ENCODE results near the gene SKIC3.

DNA sequence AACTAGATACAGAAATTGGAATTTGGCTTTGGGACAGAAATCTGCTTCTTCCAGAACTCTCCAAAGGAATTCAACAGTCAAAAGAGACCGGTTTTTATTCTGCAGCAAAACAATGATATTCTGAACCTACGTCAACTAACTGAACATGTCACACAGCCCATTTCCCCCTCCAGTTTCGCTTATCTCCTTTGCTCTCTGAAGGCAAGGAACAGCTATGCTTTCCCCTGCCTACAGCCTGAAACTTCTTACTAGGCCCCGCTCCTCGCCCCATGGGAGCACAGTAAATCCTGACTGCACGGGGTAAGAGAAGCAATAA lies 488 bp downstream of the SKIC3 start:
- TF ChIP-seq, protein P1, sequence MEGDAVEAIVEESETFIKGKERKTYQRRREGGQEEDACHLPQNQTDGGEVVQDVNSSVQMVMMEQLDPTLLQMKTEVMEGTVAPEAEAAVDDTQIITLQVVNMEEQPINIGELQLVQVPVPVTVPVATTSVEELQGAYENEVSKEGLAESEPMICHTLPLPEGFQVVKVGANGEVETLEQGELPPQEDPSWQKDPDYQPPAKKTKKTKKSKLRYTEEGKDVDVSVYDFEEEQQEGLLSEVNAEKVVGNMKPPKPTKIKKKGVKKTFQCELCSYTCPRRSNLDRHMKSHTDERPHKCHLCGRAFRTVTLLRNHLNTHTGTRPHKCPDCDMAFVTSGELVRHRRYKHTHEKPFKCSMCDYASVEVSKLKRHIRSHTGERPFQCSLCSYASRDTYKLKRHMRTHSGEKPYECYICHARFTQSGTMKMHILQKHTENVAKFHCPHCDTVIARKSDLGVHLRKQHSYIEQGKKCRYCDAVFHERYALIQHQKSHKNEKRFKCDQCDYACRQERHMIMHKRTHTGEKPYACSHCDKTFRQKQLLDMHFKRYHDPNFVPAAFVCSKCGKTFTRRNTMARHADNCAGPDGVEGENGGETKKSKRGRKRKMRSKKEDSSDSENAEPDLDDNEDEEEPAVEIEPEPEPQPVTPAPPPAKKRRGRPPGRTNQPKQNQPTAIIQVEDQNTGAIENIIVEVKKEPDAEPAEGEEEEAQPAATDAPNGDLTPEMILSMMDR (IDR thresholded peaks at IDR 0.05): no peak
- TF ChIP-seq POLR2AphosphoS5 (IDR thresholded peaks at IDR 0.05; ENCODE audit: low read depth, low read length) (no peak), RXRA (IDR thresholded peaks at IDR 0.05; ENCODE audit: borderline replicate concordance, low read depth) (no peak)
- TF ChIP-seq, protein P2, sequence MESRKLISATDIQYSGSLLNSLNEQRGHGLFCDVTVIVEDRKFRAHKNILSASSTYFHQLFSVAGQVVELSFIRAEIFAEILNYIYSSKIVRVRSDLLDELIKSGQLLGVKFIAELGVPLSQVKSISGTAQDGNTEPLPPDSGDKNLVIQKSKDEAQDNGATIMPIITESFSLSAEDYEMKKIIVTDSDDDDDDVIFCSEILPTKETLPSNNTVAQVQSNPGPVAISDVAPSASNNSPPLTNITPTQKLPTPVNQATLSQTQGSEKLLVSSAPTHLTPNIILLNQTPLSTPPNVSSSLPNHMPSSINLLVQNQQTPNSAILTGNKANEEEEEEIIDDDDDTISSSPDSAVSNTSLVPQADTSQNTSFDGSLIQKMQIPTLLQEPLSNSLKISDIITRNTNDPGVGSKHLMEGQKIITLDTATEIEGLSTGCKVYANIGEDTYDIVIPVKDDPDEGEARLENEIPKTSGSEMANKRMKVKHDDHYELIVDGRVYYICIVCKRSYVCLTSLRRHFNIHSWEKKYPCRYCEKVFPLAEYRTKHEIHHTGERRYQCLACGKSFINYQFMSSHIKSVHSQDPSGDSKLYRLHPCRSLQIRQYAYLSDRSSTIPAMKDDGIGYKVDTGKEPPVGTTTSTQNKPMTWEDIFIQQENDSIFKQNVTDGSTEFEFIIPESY (IDR thresholded peaks at IDR 0.05; ENCODE audit: borderline replicate concordance, low read depth): no peak
